ENCODE results near the gene VTI1A. TPM values are rescaled to one million over a fixed set of nuclear protein-coding genes. Genes with fewer than 3 reads are reported as not detected.
A peak's percentile ranks its signal among the peaks of the same experiment; 100 is the strongest.

VTI1A gene
- total and polyA plus RNA-seq, 2 of the 13 experiments (the other 11 are each of a cell fraction or from before 2014, with no cell fraction given), result 11.7 to 32.7 TPM

DNA sequence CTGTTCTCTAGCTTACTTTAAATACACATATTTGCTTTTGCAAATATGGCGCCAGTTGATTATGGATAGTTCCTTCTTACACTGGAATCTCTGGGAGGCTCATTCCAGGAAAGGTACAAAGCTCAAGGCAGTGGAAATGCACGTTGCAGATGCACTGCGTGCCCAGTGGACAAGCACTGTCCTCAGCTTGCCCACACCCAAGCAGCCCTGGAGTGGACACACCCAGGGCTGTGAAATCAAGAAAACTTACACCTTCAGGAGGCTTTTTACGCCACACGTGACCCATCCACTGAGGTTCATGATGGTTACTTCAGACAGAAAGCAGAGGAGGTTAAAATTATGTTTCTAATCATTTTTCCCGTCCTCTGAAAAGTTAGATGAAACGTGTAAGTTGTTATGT lies 248.5 kb downstream of the VTI1A start (continued):
- TF ChIP-seq ADNP (CRISPR knock-in tag; IDR thresholded peaks at IDR 0.05), result no peak
- TF ChIP-seq, protein P1, sequence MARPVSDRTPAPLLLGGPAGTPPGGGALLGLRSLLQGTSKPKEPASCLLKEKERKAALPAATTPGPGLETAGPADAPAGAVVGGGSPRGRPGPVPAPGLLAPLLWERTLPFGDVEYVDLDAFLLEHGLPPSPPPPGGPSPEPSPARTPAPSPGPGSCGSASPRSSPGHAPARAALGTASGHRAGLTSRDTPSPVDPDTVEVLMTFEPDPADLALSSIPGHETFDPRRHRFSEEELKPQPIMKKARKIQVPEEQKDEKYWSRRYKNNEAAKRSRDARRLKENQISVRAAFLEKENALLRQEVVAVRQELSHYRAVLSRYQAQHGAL (CRISPR knock-in tag; IDR thresholded peaks at IDR 0.05; ENCODE audit: not compliant biosample characterization), result no peak
- TF ChIP-seq IKZF4 (CRISPR knock-in tag; IDR thresholded peaks at IDR 0.05; ENCODE audit: borderline replicate concordance, low read depth, not compliant biosample characterization), result no peak
- no peak for TF ChIP-seq ZNF703 (CRISPR knock-in tag; IDR thresholded peaks at IDR 0.05; ENCODE audit: borderline replicate concordance)
- peak; percentile 69; the same call in 1 of the 2 replicates for TF ChIP-seq MIER2 (CRISPR knock-in tag; IDR thresholded peaks at IDR 0.05)
- TF ChIP-seq, protein P2, sequence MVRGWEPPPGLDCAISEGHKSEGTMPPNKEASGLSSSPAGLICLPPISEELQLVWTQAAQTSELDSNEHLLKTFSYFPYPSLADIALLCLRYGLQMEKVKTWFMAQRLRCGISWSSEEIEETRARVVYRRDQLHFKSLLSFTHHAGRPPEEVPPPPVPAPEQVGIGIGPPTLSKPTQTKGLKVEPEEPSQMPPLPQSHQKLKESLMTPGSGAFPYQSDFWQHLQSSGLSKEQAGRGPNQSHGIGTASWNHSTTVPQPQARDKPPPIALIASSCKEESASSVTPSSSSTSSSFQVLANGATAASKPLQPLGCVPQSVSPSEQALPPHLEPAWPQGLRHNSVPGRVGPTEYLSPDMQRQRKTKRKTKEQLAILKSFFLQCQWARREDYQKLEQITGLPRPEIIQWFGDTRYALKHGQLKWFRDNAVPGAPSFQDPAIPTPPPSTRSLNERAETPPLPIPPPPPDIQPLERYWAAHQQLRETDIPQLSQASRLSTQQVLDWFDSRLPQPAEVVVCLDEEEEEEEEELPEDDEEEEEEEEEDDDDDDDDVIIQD (CRISPR knock-in tag; IDR thresholded peaks at IDR 0.05; ENCODE audit: low read depth), result peak; percentile 83; the same call in 1 of the 2 replicates
- TF ChIP-seq, protein P3, sequence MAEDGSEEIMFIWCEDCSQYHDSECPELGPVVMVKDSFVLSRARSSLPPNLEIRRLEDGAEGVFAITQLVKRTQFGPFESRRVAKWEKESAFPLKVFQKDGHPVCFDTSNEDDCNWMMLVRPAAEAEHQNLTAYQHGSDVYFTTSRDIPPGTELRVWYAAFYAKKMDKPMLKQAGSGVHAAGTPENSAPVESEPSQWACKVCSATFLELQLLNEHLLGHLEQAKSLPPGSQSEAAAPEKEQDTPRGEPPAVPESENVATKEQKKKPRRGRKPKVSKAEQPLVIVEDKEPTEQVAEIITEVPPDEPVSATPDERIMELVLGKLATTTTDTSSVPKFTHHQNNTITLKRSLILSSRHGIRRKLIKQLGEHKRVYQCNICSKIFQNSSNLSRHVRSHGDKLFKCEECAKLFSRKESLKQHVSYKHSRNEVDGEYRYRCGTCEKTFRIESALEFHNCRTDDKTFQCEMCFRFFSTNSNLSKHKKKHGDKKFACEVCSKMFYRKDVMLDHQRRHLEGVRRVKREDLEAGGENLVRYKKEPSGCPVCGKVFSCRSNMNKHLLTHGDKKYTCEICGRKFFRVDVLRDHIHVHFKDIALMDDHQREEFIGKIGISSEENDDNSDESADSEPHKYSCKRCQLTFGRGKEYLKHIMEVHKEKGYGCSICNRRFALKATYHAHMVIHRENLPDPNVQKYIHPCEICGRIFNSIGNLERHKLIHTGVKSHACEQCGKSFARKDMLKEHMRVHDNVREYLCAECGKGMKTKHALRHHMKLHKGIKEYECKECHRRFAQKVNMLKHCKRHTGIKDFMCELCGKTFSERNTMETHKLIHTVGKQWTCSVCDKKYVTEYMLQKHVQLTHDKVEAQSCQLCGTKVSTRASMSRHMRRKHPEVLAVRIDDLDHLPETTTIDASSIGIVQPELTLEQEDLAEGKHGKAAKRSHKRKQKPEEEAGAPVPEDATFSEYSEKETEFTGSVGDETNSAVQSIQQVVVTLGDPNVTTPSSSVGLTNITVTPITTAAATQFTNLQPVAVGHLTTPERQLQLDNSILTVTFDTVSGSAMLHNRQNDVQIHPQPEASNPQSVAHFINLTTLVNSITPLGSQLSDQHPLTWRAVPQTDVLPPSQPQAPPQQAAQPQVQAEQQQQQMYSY (CRISPR knock-in tag; IDR thresholded peaks at IDR 0.05), result no peak
- TF ChIP-seq, protein P4, sequence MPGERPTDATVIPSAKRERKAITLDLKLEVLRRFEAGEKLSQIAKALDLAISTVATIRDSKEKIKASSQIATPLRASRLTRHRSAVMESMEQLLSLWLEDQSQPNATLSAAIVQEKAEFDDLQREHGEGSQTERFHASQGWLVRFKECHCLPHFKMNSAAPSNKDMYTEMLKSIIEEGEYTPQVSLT (CRISPR knock-in tag; IDR thresholded peaks at IDR 0.05; ENCODE audit: borderline replicate concordance, low read depth), result no peak
- TF ChIP-seq, protein P5, sequence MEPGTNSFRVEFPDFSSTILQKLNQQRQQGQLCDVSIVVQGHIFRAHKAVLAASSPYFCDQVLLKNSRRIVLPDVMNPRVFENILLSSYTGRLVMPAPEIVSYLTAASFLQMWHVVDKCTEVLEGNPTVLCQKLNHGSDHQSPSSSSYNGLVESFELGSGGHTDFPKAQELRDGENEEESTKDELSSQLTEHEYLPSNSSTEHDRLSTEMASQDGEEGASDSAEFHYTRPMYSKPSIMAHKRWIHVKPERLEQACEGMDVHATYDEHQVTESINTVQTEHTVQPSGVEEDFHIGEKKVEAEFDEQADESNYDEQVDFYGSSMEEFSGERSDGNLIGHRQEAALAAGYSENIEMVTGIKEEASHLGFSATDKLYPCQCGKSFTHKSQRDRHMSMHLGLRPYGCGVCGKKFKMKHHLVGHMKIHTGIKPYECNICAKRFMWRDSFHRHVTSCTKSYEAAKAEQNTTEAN (CRISPR knock-in tag; conservative IDR thresholded peaks at IDR 0.05), result no peak; the same call in 1 of the 2 replicates
- no peak for TF ChIP-seq PHF5A (CRISPR knock-in tag; IDR thresholded peaks at IDR 0.05; ENCODE audit: low read depth, unreplicated experiment)
- TF ChIP-seq FOXJ3 (CRISPR knock-in tag; IDR thresholded peaks at IDR 0.05; ENCODE audit: borderline replicate concordance), result peak; percentile 45; the same call in 1 of the 2 replicates
- TF ChIP-seq, protein P6, sequence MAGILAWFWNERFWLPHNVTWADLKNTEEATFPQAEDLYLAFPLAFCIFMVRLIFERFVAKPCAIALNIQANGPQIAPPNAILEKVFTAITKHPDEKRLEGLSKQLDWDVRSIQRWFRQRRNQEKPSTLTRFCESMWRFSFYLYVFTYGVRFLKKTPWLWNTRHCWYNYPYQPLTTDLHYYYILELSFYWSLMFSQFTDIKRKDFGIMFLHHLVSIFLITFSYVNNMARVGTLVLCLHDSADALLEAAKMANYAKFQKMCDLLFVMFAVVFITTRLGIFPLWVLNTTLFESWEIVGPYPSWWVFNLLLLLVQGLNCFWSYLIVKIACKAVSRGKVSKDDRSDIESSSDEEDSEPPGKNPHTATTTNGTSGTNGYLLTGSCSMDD (CRISPR knock-in tag; IDR thresholded peaks at IDR 0.05), result no peak
- TF ChIP-seq HNF4G (IDR thresholded peaks at IDR 0.05; ENCODE audit: borderline replicate concordance, low read depth, low read length), result peak; percentile 76
- TF ChIP-seq HNF4G (CRISPR knock-in tag; IDR thresholded peaks at IDR 0.05; ENCODE audit: borderline replicate concordance, low read depth), result peak; percentile 62; the same call in 1 of the 2 replicates
- TF ChIP-seq SSRP1 (CRISPR knock-in tag; IDR thresholded peaks at IDR 0.05), result no peak
- no peak for TF ChIP-seq KAT7 (CRISPR knock-in tag; IDR thresholded peaks at IDR 0.05; ENCODE audit: borderline replicate concordance)
- TF ChIP-seq FLYWCH1 (CRISPR knock-in tag; IDR thresholded peaks at IDR 0.05), result no peak
- peak; percentile 88 for TF ChIP-seq ZMYM4 (CRISPR knock-in tag; IDR thresholded peaks at IDR 0.05)
- no peak for TF ChIP-seq ZNF136 (CRISPR knock-in tag; IDR thresholded peaks at IDR 0.05; ENCODE audit: low read depth)
- no peak for TF ChIP-seq SRSF1 (optimal IDR thresholded peaks at IDR 0.05; ENCODE audit: low read depth, low read length)
- TF ChIP-seq SMYD3 (CRISPR knock-in tag; IDR thresholded peaks at IDR 0.05), result 0 out of 2 replicates have a peak, but pooled peaks have one; percentile 75
- peak; percentile 78 for TF ChIP-seq PHF21A (CRISPR knock-in tag; IDR thresholded peaks at IDR 0.05)

All from HepG2 (cell line).